Urinary bladder (tissue), 4 donors: Measurements from ENCODE around the gene HSPBP1. TPM values are rescaled to one million over a fixed set of nuclear protein-coding genes. Genes with fewer than 3 reads are reported as not detected.

ENCODE experiments used
- DNase-seq: peaks from one replicate; pipeline ENCODE4 v3.0.0-alpha.2; 2015; ENCODE audit errors: extremely low spot score
- H3K27ac ChIP-seq: one replicate; pipeline ENCODE4 v1.5.1; 2013; ENCODE audit warnings: low read depth, mild to moderate bottlenecking, moderate library complexity
- H3K36me3 ChIP-seq: one replicate; pipeline ENCODE4 v1.6.1; 2013; ENCODE audit warnings: mild to moderate bottlenecking, moderate library complexity; ENCODE audit not compliant: insufficient read depth
- H3K4me1 ChIP-seq: one replicate; pipeline ENCODE4 v1.6.1; 2013; ENCODE audit warnings: mild to moderate bottlenecking, moderate library complexity; ENCODE audit not compliant: insufficient read depth
- H3K4me3 ChIP-seq: one replicate; pipeline ENCODE4 v1.5.1; 2013; ENCODE audit warnings: low read depth, low read length
- WGBS: extraction: QIAGEN DNeasy Blood & Tissue Kit; methylation state at CpG from one replicate; pipeline ENCODE4 v1.1.7; 2013; 5-methylcytosine and 5-hydroxymethylcytosine counted together
- polyA plus RNA-seq: library from polyadenylated mRNA; stranded (reverse); fragments of 200-250 nt; gene quantifications from one replicate; pipeline ENCODE4 v1.2.3, GENCODE V29; 2013
- total RNA-seq: library from RNA; depleted of rRNA; stranded (reverse); fragments of >200 nt; gene quantifications from one replicate; pipeline ENCODE4 v1.2.3, GENCODE V29; 2014
- donor health status: healthy with polysubstance abuse.
- donor health status: healthy.

The HSPBP1 gene
- total and polyA plus RNA-seq, 2 donors: 6.5 to 56.3 TPM

- no peak overlapping the region for H3K27ac ChIP-seq
- 89% methylated on average over 15 of the region's 15 CpGs for WGBS
- no peak for DNase-seq
- H3K4me1 ChIP-seq: no peaks in the 10 kb centered on the region
- no peak overlapping the region for H3K4me3 ChIP-seq
- no peaks in the 10 kb centered on the region for H3K36me3 ChIP-seq
Observed at GRCh38 chr19:55276720-55277430, 3.0 kb downstream of the HSPBP1 start.

GRCh38 chr19:55275851-55276719, 3.8 kb downstream of the HSPBP1 start:
- Histone ChIP-seq H3K4me3 (no peak overlapping the region), H3K4me1 (no peaks in the 10 kb centered on the region), H3K27ac (no peak overlapping the region), H3K36me3 (no peaks in the 10 kb centered on the region)
- 82% methylated on average over 17 of the region's 17 CpGs for WGBS
- no peak for DNase-seq

- Histone ChIP-seq H3K36me3 (no peaks in the 10 kb centered on the region), H3K27ac (no peak overlapping the region), H3K4me3 (no peak overlapping the region), H3K4me1 (no peaks in the 10 kb centered on the region)
- 94% methylated on average over 36 of the region's 36 CpGs for WGBS
- no peak for DNase-seq
Observed at GRCh38 chr19:55273978-55274707, 5.8 kb downstream of the HSPBP1 start.

- H3K27ac ChIP-seq: no peak overlapping the region
- H3K36me3 ChIP-seq: no peaks in the 10 kb centered on the region
- 93% methylated on average over 18 of the region's 18 CpGs for WGBS
- DNase-seq: no peak
- H3K4me1 ChIP-seq: no peaks in the 10 kb centered on the region
- H3K4me3 ChIP-seq: no peak overlapping the region
Observed at GRCh38 chr19:55272142-55272541, 7.8 kb downstream of the HSPBP1 start.

GRCh38 chr19:55270172-55270942, 9.6 kb downstream of the HSPBP1 start:
- Histone ChIP-seq H3K4me1 (no peaks in the 10 kb centered on the region), H3K4me3 (no peak overlapping the region), H3K27ac (no peak overlapping the region), H3K36me3 (no peaks in the 10 kb centered on the region)
- 94% methylated on average over 25 of the region's 25 CpGs for WGBS
- no peak for DNase-seq

- WGBS: 88% methylated on average over 8 of the region's 8 CpGs
- no peak for DNase-seq
- Histone ChIP-seq H3K36me3 (no peaks in the 10 kb centered on the region), H3K27ac (no peak overlapping the region), H3K4me1 (no peaks in the 10 kb centered on the region), H3K4me3 (no peak overlapping the region)
Observed at GRCh38 chr19:55269299-55269698, 10.6 kb downstream of the HSPBP1 start.

DNA sequence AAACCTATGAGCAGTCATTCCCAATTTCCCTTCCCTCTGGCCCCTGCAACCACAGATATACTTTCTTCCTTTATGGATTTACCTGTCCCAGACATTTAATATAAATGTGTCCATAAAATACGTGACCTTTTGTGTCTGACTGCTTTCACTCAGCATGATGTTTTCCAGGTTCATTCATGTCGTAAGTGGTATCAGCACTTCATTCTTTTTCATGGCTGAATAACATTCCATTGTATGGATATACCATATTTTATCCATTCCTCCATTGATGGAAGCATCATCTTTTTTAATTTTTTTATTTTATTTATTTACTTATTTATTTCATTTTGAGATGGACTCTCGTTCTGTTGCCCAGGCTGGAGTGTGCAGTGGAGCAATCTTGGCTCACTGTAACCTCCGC, 13.1 kb downstream of the HSPBP1 start:
- no peak overlapping the region for H3K27ac ChIP-seq
- 97% methylated on average over 4 of the region's 4 CpGs for WGBS
- H3K36me3 ChIP-seq: no peaks in the 10 kb centered on the region
- DNase-seq: no peak
- H3K4me3 ChIP-seq: no peak overlapping the region
- H3K4me1 ChIP-seq: no peaks in the 10 kb centered on the region

- H3K36me3 ChIP-seq: no peaks in the 10 kb centered on the region
- H3K27ac ChIP-seq: no peak overlapping the region
- no peaks in the 10 kb centered on the region for H3K4me1 ChIP-seq
- WGBS: 98% methylated on average over 3 of the region's 3 CpGs
- H3K4me3 ChIP-seq: no peak overlapping the region
- DNase-seq: no peak
Observed at GRCh38 chr19:55266404-55266803, 13.5 kb downstream of the HSPBP1 start.

DNA sequence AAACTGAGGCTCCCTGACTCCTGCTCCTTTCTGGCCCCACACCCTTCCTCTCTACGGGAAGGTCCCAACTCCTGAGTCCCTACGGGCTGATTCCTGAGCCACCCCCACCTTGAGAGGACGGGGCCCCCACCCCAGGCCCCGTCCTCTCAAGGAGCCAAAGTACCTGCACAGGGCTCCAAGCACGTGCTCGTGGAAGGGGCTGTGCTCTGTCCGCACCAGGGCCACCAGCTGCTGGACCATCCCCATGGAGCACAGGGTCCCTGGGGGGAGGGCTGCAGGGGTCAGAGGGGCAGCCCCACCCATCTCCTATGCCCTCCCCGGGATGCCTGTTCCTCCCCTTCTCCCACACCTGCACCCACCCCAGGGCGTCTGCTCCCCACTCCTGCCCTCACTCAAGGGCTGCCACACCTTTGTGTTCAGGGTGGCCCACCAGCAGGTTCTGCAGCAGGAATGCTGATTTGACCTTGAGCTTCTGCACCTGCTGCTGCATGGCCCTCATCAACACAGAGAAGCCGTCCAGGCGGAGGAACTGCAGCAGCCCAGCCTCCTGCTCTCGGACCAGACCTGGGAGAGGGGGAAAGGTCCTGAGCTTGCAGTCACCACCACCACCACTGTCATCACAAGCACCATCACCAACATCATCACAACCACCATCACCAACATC, 14.1 kb downstream of the HSPBP1 start:
- Histone ChIP-seq H3K36me3 (no peaks in the 10 kb centered on the region), H3K27ac (no peak overlapping the region), H3K4me1 (no peaks in the 10 kb centered on the region), H3K4me3 (no peak overlapping the region)
- no peak for DNase-seq
- 95% methylated on average over 12 of the region's 12 CpGs for WGBS

DNA sequence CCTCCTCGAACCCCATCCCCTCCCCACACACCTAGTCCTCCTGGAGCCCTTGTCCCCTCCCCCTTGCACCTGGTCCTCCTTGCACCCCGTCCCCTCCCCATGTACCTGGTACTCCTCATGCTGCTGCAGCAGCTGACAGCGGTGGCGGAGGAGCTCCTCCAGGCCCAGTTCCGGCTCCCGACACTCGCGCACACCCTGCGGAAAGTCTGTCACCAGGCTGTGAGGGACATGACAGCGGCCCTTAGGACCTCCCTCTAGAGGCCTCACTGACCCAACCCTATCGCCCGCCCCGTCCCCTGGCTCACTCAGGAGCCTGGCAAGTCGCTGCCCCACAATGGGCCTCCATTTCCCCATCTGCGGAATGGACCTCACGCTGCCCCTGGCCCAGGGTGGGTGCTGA, 14.7 kb downstream of the HSPBP1 start:
- H3K27ac ChIP-seq: no peak overlapping the region
- H3K36me3 ChIP-seq: no peaks in the 10 kb centered on the region
- no peak for DNase-seq
- no peak overlapping the region for H3K4me3 ChIP-seq
- 91% methylated on average over 16 of the region's 16 CpGs for WGBS
- H3K4me1 ChIP-seq: no peaks in the 10 kb centered on the region

GRCh38 chr19:55264531-55264930, 15.4 kb downstream of the HSPBP1 start:
- Histone ChIP-seq H3K4me1 (no peaks in the 10 kb centered on the region), H3K36me3 (no peaks in the 10 kb centered on the region), H3K4me3 (no peak overlapping the region), H3K27ac (no peak overlapping the region)
- DNase-seq: no peak
- WGBS: 76% methylated on average over 5 of the region's 5 CpGs

- Histone ChIP-seq H3K36me3 (no peaks in the 10 kb centered on the region), H3K27ac (no peak overlapping the region), H3K4me1 (peaks cover under 1% of the 10 kb centered on the region), H3K4me3 (no peak overlapping the region)
- DNase-seq: no peak
- WGBS: 96% methylated on average over 9 of the region's 9 CpGs
Observed at GRCh38 chr19:55262359-55262758, 17.6 kb downstream of the HSPBP1 start.

DNA sequence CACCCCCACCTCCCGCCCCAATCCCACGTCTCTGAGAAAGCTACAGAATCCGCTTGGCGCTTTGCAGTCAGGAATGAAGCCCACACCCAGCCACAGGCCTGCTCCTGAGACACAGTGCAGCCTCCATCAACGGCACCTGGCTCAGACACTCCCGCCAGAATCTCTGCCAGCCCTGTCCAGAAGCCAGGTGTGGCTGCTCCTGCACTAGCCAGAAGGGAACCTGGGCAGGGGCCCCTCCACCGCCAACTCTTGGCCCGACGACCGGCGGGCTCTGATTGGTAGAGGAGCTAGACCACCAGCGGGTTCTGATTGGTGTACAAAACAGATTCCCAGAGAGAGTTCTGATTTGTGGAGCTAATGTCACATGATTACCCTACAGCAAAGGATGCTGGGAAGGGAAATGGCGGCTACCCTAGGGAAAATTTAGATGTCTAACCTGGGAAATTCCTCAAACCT, 18.2 kb downstream of the HSPBP1 start:
- H3K4me3 ChIP-seq: no peak overlapping the region
- no peak for DNase-seq
- H3K36me3 ChIP-seq: no peaks in the 10 kb centered on the region
- H3K4me1 ChIP-seq: peaks cover 4% of the 10 kb centered on the region
- H3K27ac ChIP-seq: no peak overlapping the region
- WGBS: 90% methylated on average over 13 of the region's 13 CpGs
